SH-SY5Y (cell line): ENCODE results near the gene GP9.

Experiments used
- GATA2 ChIP-seq: IDR thresholded peaks from 2 replicates; pipeline ENCODE4 v1.6.1; 2011; ENCODE audit warnings: mild to moderate bottlenecking, low read depth, low read length
- GATA3 ChIP-seq: IDR thresholded peaks from 2 replicates; pipeline ENCODE4 v1.6.1; 2011; ENCODE audit warnings: low read depth, mild to moderate bottlenecking, low read length, moderate library complexity

- TF ChIP-seq GATA2 = no peak
- no peak for TF ChIP-seq GATA3
Measured at GRCh38 chr3:129014148-129014547, 46.4 kb upstream of the GP9 start.
